WI38 (cell line): ENCODE data around the gene CHRNA4.

Experiments
- H3K4me3 ChIP-seq: 2 replicates; pipeline ENCODE4 v1.5.1; 2011; ENCODE audit warnings: low read depth, mild to moderate bottlenecking, control low read depth, low read length
- TF ChIP-seq, protein P1 (sequence below): IDR thresholded peaks from 2 replicates; pipeline ENCODE4 v1.5.1; 2012; ENCODE audit warnings: low read depth, mild to moderate bottlenecking, control low read depth, low read length

CHRNA4 gene

GRCh38 chr20:63365601-63366389 lies 4.6 kb upstream of the CHRNA4 start:
- TF ChIP-seq, protein P1, sequence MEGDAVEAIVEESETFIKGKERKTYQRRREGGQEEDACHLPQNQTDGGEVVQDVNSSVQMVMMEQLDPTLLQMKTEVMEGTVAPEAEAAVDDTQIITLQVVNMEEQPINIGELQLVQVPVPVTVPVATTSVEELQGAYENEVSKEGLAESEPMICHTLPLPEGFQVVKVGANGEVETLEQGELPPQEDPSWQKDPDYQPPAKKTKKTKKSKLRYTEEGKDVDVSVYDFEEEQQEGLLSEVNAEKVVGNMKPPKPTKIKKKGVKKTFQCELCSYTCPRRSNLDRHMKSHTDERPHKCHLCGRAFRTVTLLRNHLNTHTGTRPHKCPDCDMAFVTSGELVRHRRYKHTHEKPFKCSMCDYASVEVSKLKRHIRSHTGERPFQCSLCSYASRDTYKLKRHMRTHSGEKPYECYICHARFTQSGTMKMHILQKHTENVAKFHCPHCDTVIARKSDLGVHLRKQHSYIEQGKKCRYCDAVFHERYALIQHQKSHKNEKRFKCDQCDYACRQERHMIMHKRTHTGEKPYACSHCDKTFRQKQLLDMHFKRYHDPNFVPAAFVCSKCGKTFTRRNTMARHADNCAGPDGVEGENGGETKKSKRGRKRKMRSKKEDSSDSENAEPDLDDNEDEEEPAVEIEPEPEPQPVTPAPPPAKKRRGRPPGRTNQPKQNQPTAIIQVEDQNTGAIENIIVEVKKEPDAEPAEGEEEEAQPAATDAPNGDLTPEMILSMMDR = no peak
- no peak overlapping the region for H3K4me3 ChIP-seq

GRCh38 chr20:63364801-63365585 lies 3.8 kb upstream of the CHRNA4 start:
- TF ChIP-seq, protein P1 = no peak
- H3K4me3 ChIP-seq = no peak overlapping the region

DNA sequence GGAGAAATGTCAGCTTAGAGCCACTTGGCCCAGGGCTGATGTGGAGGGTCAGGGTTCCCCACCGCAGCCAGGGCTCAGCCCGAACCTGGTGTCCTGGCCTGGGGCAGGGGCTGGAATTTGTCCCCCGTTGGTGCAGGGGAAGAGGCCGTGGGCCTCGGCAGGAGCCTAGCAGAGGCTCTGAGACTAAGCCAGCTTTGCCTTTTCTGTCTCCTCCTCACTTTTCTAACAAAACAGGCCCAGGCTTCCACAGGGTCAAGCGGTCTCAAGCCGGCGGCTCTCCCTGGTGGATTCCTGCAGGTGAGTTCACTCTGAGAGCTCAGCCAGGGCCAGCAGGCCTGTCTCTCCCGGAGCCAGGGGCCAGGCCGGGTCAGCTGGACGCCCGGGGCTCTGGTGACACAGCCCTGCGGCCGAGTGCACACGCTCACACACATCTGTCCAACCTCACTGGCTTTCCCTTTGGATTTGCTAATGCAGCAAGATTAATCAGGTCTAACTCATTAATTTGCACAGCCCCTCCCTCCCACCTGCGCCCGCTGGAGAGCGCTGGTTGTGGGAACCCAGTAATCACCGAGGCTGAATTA lies 2.9 kb upstream of the CHRNA4 start:
- TF ChIP-seq, protein P1 = no peak
- H3K4me3 ChIP-seq = no peak overlapping the region

DNA sequence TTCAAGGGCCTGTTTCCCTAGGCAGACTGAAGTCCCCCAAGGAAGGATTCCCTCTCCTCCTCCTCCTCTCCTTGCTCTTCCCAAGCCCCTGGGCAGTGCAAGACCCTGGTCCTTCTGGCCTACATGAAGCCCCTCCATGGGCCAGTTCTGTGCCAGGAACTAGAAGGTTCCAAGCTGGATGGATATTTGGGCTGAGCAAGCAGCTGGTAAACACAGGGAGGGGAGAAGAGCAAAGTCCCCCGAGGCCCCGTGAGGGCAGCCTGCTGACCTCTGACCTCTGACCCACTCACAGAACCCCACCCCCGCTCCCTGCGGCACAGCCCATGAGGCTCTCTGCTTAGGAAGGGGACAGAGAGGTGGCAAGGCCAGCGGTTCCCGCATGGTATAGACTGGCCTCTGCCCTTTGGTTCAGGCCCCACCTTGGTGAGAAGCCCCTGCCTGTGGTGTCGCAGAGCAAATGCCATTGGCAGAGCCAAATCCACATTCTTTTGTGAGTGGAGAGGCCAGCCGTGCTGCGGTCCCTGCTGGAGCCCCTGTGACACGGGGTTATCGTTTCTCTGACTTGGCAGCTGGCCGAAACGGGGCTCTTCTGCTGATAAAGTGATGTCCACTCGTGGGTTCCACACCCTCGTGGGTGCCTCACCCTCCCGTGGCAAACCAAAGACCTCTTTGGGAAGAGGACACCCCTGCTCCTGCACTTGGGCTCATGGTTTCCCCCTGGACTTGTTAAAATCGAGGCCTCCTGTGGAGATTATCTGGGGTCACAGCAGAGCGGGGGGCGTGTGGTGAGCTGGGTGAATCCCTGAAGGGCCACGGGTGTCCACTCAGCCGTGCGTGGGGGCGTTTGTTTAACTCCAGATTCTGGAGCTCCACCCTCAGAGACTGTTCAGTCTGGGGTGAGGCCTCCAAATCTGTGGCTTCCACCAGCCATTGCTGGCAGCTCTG lies 2.1 kb upstream of the CHRNA4 start:
- TF ChIP-seq, protein P1 = no peak
- H3K4me3 ChIP-seq = no peak overlapping the region

- no peak overlapping the region for H3K4me3 ChIP-seq
- TF ChIP-seq, protein P1 = no peak
Observed at GRCh38 chr20:63362436-63363009, 1.4 kb upstream of the CHRNA4 start.

DNA sequence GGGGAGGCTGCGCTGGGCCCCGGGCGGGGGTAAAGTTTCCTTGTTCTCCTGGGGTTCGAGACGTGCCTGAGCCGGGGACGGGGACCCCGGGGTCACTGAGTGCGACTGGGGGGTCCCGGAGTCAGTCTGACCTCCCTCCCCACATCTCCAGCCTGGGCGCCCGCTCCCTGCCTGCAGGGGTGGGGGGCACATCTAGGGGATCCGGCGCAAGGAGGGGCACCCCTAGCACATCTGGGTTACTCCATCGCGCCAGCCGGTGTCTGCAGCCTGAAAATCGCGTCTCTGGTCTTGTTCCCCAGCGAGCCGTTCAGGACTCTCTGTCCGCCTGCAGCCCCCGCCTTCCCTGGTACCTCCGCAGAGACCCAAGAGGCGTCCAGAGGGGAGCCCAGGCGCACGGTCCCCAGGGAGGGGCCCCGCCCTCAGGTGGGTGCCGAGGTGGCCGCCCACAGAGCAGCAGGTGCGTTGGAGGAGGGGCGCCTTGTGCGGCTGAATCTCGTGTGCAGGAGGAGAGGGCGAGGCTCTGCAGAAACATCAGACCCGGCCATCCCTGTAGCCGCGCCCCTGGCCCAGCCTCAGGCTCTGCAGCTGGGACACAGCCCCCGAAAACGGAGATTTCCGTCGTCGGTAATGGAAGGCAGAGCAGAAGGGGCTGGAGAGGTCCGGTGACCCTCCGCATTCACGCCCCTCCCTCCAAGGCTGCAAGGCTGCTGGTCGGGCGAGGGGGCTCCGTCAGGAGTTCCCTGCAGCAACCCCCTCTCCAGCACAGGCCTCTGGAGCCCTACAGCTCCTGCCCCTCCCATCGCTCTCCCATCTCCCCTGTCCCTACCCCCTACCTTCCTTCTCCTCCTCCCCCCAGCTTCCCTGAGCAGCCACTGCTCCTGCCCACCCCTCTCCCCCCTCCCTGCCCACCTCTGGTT lies 628 bp upstream of the CHRNA4 start:
- TF ChIP-seq, protein P1 = no peak
- H3K4me3 ChIP-seq = no peak overlapping the region
